Measurements from ENCODE around the gene PHF21A.

GRCh38 chr11:46160100-46160499, 38.8 kb upstream of the PHF21A start:
- TF ChIP-seq CTCF (IDR thresholded peaks at IDR 0.05): no peak
- no peak for TF ChIP-seq POLR2A (IDR thresholded peaks at IDR 0.05)
